Omental fat pad (tissue), 4 donors: ENCODE data around the gene AGPAT2. TPM values are rescaled to one million over a fixed set of nuclear protein-coding genes. Genes with fewer than 3 reads are reported as not detected.
A peak's percentile ranks its signal among the peaks of the same experiment; 100 is the strongest.

Experiments
- ATAC-seq: fragments of 150-250 bp; one replicate; pipeline ENCODE4 v1.9.1; 2016; ENCODE audit warnings: mild to moderate bottlenecking, moderate library complexity; ENCODE audit not compliant: low FRiP score
- DNase-seq: peaks from one replicate; pipeline ENCODE4 v3.0.0-alpha.2; 2019; ENCODE audit warnings: low spot score
- total RNA-seq, 4 donors: library from RNA; depleted of rRNA; stranded (reverse); fragments of >200 nt; gene quantifications; one replicate each; pipeline ENCODE4 v1.1.0, GENCODE V29; 2016
- TF ChIP-seq, protein P1 (sequence below), 3 donors: fragments of 450-650 bp; IDR thresholded peaks; one replicate each; pipeline ENCODE4 v1.5.1; 2016 to 2017; ENCODE audit warnings: antibody characterized with exemption in 3 of 3, mild to moderate bottlenecking in 3 of 3, moderate library complexity in 2 of 3

AGPAT2 gene
- total RNA-seq, 4 donors from 2014 or later, result 391 to 854 (median 473) TPM

DNA sequence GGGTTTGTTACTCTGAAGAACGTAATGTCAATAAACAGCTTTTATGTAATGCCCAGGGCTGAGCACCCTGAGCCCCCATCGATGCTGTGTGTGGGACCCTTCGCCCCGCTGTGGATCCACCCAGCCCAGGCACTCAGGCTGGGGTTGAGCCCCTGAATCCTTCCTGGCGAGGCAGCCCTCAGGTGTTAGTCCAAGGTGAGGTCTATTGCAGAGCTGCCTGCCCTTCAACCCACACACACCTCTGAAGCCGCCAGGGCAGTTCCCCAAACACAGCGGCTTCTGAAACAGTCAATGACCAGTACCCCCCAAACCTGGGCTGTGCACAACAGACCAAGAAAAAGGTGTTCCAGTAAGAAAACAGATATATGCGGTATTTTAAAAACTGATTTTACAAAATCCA lies 36.7 kb upstream of the AGPAT2 start:
- ATAC-seq (no peak), DNase-seq (no peak)
- TF ChIP-seq, protein P1, sequence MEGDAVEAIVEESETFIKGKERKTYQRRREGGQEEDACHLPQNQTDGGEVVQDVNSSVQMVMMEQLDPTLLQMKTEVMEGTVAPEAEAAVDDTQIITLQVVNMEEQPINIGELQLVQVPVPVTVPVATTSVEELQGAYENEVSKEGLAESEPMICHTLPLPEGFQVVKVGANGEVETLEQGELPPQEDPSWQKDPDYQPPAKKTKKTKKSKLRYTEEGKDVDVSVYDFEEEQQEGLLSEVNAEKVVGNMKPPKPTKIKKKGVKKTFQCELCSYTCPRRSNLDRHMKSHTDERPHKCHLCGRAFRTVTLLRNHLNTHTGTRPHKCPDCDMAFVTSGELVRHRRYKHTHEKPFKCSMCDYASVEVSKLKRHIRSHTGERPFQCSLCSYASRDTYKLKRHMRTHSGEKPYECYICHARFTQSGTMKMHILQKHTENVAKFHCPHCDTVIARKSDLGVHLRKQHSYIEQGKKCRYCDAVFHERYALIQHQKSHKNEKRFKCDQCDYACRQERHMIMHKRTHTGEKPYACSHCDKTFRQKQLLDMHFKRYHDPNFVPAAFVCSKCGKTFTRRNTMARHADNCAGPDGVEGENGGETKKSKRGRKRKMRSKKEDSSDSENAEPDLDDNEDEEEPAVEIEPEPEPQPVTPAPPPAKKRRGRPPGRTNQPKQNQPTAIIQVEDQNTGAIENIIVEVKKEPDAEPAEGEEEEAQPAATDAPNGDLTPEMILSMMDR (IDR thresholded peaks at IDR 0.05), result no peak

- DNase-seq (no peak), ATAC-seq (no peak)
- TF ChIP-seq, protein P1 (IDR thresholded peaks at IDR 0.05), result no peak
Measured at GRCh38 chr9:136723362-136723976, 36.2 kb upstream of the AGPAT2 start.

GRCh38 chr9:136722969-136723356 lies 35.7 kb upstream of the AGPAT2 start:
- DNase-seq, result no peak
- ATAC-seq, result no peak
- TF ChIP-seq, protein P1 (IDR thresholded peaks at IDR 0.05), result no peak

DNA sequence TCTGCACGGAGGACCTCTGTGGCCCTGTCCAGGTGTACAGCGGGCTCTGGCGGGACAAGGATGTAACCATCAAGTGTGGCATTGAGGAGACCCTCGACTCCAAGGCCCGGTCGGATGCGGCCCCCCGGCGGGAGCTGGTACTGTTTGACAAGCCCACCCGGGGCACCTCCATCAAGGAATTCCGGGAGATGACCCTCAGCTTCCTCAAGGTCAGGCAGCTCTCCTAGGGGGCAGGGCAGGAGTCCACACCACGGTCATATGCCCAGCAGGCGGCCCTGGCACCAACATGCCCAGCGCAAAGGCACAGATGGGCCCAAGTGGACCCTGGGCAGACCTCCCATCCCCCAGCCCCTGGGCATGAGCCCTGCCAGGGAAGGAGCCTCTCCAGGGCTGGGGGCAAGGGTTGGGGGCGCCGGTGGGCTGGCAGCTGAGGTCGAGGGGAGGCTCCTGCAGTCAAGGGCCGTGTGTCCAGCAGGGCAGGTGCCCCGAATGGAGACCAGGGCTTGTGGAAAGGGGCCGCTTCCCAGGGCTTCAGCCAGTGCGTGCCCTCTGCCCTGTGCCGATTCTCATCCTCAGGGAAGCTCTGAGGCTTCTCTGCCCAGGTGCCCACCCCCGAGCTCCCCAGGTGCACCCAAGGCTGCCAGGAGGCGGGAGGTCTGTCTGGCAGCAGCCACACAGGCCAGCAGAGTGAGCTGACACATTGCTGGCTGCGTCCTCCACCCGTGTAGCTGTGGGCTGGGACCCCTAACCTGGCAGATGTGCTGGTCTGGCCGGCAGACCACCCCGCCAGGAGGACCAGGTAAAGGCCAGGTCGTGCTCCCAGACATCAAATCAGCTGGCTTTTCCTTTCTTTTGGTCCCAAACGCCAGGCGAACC lies 35.1 kb upstream of the AGPAT2 start:
- no peak for ATAC-seq
- TF ChIP-seq, protein P1 (IDR thresholded peaks at IDR 0.05), result no peak
- no peak for DNase-seq

DNA sequence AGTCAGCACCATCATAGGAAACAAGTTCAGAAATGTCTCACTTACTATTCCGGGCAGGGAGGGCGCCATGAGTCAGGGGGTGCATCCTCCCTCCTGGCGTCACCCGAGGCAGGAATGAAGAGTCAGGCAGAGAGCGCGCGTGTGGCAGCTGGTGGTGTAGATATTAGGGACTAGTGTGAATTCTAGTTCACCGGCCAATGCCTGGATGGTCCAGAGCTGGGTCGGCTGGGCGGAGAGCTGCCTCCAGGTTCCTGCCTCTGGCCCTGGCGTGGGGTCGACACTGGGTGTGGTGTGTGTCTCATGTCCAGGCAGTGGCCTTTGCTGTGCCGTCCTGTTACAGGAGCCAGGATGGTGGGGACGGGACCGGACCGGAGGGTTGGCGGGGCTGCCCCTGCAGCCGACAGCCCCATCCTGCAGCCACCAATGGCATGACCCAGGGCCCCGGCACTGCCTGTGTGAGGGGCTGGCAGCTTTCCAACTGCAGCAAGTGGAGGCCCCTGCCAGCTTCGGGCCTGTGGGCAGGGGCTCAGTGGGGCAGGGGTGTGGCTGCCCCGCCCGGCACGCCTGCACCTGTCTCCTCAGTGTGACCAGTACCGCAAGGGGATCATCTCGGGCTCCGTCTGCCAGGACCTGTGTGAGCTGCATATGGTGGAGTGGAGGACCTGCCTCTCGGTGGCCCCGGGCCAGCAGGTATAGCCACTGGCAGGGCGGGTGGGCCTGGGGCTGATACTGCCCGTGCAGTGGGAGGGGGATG lies 34.3 kb upstream of the AGPAT2 start:
- DNase-seq (no peak), ATAC-seq (peak; percentile 7)
- TF ChIP-seq, protein P1 (IDR thresholded peaks at IDR 0.05), result no peak

GRCh38 chr9:136720898-136721338 lies 33.7 kb upstream of the AGPAT2 start:
- ATAC-seq (peak; percentile 8), DNase-seq (no peak)
- TF ChIP-seq, protein P1 (IDR thresholded peaks at IDR 0.05), result no peak
